Spleen (tissue), 7 donors: Measurements from ENCODE around the gene NEMF.
"Not testable (repeated sequence)": the region's sequence is repeated elsewhere in the genome, so short reads cannot be mapped to it uniquely, and the experiment has no call there.

Experiments
- POLR2A ChIP-seq, 3 donors: fragments of 450-650 bp; IDR thresholded peaks; one replicate each; pipeline ENCODE4 v1.5.1; 2017; ENCODE audit warnings: antibody characterized with exemption in 3 of 3, mild to moderate bottlenecking in 1 of 3
- TF ChIP-seq, protein P1 (sequence below), 11 experiments: fragments of 200-600 bp in 7 of 11; fragments of 450-650 bp in 4 of 11; sonication (generic) in 4 of 11; IDR thresholded peaks in 8 of 11; conservative IDR thresholded peaks in 3 of 11; 1 replicate in 7 of 11; 2 replicates in 4 of 11; pipeline versions ENCODE4 v1.4.0 to v1.8.0; 2016 to 2021; ENCODE audit warnings: antibody characterized with exemption in 11 of 11, inconsistent platforms in 4 of 11, mild to moderate bottlenecking in 1 of 11
- donor health status: DM: no; HTN: no; CAD: no; lungs with moderate emphysema.
- donor health status: DM: no; HTN: no; CAD: no.
- donor health status: DM: no; HTN: no; CAD: no.

GRCh38 chr14:49735669-49736068 lies 116.9 kb downstream of the NEMF start:
- TF ChIP-seq, protein P1, sequence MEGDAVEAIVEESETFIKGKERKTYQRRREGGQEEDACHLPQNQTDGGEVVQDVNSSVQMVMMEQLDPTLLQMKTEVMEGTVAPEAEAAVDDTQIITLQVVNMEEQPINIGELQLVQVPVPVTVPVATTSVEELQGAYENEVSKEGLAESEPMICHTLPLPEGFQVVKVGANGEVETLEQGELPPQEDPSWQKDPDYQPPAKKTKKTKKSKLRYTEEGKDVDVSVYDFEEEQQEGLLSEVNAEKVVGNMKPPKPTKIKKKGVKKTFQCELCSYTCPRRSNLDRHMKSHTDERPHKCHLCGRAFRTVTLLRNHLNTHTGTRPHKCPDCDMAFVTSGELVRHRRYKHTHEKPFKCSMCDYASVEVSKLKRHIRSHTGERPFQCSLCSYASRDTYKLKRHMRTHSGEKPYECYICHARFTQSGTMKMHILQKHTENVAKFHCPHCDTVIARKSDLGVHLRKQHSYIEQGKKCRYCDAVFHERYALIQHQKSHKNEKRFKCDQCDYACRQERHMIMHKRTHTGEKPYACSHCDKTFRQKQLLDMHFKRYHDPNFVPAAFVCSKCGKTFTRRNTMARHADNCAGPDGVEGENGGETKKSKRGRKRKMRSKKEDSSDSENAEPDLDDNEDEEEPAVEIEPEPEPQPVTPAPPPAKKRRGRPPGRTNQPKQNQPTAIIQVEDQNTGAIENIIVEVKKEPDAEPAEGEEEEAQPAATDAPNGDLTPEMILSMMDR (IDR thresholded peaks at IDR 0.05 in 8 of 11, conservative IDR thresholded peaks at IDR 0.05 in 3 of 11): not testable (repeated sequence)
- TF ChIP-seq POLR2A (IDR thresholded peaks at IDR 0.05): not testable (repeated sequence)
